ENCODE results near the gene EFNA2.
"Not testable (repeated sequence)": the region's sequence is repeated elsewhere in the genome, so short reads cannot be mapped to it uniquely, and the experiment has no call there.

Gene EFNA2

GRCh38 chr19:1285737-1286360 lies at the start of gene EFNA2:
Gene EFNA2, plus strand, starts transcription at chr19:1285873. Its CDS starts 296 bp downstream, at chr19:1286169.
- no peak for DNase-seq

GRCh38 chr19:1236576-1236975 lies 49.1 kb upstream of the EFNA2 start:
- DNase-seq, result no peak

- DNase-seq, result no peak
Observed at GRCh38 chr19:1237027-1237659, 48.5 kb upstream of the EFNA2 start.

GRCh38 chr19:1237754-1238368 lies 47.8 kb upstream of the EFNA2 start, which contains the start of gene CBARP:
Gene CBARP, minus strand, starts transcription at chr19:1238005. Its CDS starts 1,905 bp downstream, at chr19:1236100.
- DNase-seq, result no peak

- no peak for DNase-seq
Observed at GRCh38 chr19:1238369-1239303, 47.0 kb upstream of the EFNA2 start.

GRCh38 chr19:1239420-1239795 lies 46.3 kb upstream of the EFNA2 start:
- no peak for DNase-seq

GRCh38 chr19:1239796-1240737 lies 45.6 kb upstream of the EFNA2 start:
- DNase-seq, result no peak

- DNase-seq, result no peak
Observed at GRCh38 chr19:1240925-1241324, 44.7 kb upstream of the EFNA2 start.

- DNase-seq, result peak; percentile 82
Observed at GRCh38 chr19:1241417-1242095, 44.1 kb upstream of the EFNA2 start, which contains the start of gene ATP5F1D. Gene ATP5F1D, plus strand, starts transcription at chr19:1241751. Its CDS starts 100 bp downstream, at chr19:1241851.

GRCh38 chr19:1243768-1244692 lies 41.6 kb upstream of the EFNA2 start:
- no peak for DNase-seq

GRCh38 chr19:1244693-1245451 lies 40.8 kb upstream of the EFNA2 start:
- DNase-seq, result no peak

GRCh38 chr19:1245494-1246264 lies 40.0 kb upstream of the EFNA2 start:
- no peak for DNase-seq

- DNase-seq, result not testable (repeated sequence)
Observed at GRCh38 chr19:1246265-1247087, 39.2 kb upstream of the EFNA2 start.

- no peak for DNase-seq
Observed at GRCh38 chr19:1247748-1248138, 37.9 kb upstream of the EFNA2 start.

GRCh38 chr19:1248139-1248785 lies 37.4 kb upstream of the EFNA2 start, which contains the start of gene MIDN:
Gene MIDN, plus strand, starts transcription at chr19:1248583. Its CDS starts 1,714 bp downstream, at chr19:1250297.
- no peak for DNase-seq

- no peak for DNase-seq
Observed at GRCh38 chr19:1248786-1249297, 36.8 kb upstream of the EFNA2 start.
